GM19043 (cell line): ENCODE results near the gene WDPCP.
A peak's percentile ranks its signal among the peaks of the same experiment; 100 is the strongest.
"Not testable (repeated sequence)": the region's sequence is repeated elsewhere in the genome, so short reads cannot be mapped to it uniquely, and the experiment has no call there.

Source experiments
- ATAC-seq: cut with Tn5 transposase; IDR thresholded peaks from one replicate; pipeline ENCODE4 v1.9.1; 2021; ENCODE audit warnings: low read depth; ENCODE audit not compliant: unreplicated experiment

The WDPCP gene

DNA sequence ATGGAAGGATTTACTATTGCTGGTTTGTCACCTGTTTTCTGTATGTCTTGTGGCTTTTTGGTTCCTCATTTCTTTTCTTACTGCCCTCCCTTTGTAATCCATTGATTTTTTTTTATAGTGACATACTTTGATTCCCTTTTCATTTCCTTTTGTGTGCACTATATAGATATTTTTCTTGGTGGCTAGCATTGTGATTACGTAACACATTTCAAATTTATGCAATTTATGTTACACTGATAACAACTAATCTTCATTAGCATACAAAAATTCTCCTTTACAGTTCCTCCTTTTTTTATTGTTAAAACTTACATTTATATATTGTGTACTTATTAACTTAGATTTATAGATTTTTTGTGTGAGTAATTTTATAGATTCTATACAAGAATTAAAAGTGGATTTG is 457.1 kb downstream of the WDPCP start:
- no peak for ATAC-seq

DNA sequence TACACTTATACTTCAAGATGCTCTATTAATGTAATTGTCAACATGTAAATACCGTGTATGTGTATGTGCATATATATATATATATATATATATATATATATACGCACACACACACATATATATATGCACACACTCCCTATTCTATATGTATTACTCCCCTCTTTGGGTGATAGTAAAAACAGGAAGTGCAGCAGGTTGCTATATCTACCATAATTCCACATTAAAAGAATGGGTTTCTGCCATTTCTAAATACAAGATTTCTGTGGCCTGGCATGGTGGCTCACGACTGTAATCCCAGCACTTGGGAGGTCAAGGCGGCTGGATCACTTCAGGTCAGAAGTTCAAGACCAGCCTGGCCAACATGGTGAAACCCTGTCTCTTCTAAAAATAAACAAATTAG is 460.7 kb downstream of the WDPCP start:
- no peak for ATAC-seq

DNA sequence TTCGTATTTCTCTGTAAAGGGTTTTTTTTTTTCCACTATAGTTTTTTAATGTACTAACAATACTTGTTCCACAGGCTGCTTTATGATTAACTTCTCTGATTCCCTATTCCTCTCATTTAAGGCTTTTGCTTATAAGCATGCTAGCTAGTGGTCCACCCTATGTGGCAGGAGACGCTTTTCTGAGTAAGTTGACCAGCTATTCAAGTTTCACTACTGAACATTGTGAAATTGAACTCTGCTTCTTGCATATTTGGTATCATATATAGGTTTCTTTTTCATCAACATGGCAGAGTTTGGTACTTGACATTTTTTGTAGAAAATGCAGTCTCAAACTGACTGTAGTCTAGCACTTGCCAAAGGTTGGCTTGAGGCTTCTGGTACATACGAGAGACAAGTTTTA is 463.4 kb downstream of the WDPCP start:
- ATAC-seq = no peak

DNA sequence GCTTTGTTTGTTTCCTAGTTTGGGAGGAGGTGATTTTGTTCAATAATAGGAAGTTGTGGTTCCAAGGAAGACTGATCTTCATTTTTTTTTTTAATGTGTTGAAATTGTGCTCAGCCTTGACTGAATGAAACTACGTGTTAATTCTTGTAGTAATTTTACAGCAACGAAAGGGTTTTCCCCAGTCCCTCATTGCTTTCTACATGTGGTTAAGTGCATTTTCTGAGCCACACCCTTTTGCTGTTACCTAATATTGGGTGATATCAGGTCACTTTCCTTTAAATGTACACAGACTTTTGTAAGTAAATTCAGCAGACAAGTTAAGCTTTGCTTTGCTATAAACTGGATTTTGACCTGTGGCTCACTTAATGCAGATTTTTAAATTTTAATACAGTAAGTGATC is 464.1 kb downstream of the WDPCP start:
- peak; percentile 67 for ATAC-seq

DNA sequence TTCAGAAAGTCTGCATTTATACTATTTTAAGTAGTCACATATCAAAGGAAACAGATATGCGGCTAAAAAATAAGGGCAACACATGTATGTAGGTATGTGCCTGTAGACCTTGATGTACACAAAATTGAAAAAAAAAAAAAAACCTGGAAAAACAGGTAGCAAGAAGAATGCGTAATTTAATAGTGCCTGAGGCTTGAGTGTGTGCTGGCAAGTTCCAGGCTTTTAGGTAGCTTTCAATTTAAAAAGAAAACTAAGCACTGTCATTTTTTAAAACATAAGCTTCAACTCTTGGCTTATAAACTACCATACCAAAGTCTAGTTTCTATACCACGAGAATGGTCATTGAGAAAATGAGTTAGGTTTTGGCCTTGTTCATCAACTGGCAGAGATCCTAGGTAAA is 465.4 kb downstream of the WDPCP start:
- no peak for ATAC-seq

DNA sequence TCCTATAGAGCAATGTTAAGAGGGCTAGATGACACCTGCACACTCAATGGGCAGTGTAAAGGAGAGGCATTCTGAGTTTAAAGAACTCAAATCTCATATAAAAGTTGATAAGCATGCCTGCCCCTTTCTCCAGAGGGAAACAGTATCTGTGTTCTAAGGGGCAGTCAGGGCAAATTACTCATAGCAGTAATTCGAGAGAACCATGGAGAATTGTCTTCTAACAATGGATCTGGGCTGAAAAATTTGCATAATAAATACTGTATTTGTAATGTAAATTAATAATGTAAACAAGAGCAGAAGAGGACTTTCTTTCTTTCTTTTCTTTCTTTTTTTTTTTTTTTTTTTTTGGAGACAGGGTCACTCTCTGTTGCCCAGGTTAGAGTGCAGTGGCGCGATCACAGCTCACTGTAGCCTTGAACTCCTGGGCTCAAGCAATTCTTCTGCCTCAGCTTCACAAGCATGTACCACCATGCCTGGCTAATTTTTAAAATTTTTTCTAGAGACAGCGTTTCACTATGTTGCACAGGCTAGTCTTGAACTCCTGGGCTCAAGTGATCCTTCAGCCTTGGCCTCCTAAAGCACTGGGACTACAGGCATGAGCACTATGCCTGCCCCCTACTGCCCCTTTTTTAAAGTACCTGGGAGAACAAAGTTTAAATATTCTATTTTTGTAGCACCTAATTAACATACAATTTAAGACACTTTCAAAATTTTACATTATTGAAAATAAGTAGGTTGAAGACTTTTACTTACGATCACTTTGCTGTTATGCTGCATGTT is 467.0 kb downstream of the WDPCP start:
- ATAC-seq = no peak

DNA sequence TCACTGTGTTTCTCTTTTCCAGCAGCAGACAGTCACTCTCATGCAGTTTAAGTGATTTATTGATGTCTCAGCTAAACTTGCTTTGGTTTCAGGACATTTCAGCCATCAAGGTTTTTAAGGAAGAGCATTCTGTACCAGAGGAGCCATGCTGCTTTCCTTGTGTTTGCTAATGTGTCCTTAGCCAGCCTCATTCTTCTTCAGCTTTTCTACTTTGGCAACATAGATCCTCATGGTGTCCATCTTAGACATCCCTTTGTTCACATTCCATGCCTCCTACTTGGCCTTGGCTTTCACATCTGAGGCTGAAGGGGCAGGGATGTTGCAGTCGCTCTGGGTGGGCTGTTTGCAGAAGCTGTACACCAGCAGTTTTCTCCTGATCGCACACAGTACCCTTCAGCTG is 469.5 kb downstream of the WDPCP start:
- no peak for ATAC-seq

DNA sequence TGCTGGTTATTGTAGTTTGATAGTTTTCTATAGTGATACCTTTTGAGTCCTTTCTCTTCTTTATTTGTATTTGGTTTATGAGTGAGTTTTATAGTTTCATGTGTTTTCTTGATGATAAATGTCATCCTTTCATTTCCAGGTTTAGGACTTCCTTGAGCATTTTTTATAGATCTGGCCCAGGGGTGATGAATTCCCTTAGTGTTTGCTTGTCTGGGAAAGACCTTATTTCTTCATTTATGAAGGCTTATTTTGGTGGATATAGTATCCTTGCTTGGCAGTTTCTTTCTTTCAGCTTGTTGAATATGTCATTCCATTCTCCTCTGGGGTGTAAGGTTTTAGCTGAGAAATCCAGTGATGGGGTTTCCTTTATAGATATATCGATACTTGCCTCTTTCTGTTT is 483.8 kb downstream of the WDPCP start:
- ATAC-seq = no peak

DNA sequence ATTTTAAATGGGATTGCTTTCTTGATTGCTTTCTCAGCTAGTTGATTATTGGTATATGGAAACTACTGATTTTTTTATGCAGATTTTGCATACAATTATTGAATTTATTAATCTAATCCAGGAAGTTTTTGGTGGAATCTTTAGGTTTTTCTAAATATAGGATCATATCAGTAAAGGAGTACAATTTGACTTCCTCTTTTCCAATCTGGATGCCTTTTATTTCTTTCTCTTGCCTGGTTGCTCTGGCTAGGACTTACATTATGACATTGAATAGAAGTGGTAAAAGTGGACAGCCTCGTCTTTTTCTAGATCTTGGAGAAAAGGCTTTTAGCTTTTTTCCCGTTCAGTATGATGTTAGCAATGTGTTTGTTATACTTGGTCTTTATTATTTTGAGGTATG is 486.3 kb downstream of the WDPCP start:
- no peak for ATAC-seq

DNA sequence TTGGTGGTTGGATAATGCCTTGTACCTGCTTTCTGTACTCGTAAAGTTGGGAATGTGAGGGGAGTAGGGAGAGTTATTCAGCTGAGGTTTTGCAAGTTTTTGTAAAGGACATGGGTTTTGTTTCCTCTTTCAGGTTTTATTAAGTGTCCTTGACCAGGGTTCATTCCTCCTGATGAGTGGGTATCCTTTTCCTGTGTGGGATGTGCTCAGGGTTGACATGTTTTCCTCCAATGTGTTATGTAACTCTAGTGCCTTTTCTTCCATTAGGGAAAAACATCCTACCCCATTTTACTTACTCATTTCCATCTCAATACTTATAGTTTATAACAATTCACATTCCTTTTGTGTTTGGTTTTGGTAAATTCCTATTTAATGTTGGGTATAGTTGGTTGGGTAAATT is 489.2 kb downstream of the WDPCP start:
- no peak for ATAC-seq

DNA sequence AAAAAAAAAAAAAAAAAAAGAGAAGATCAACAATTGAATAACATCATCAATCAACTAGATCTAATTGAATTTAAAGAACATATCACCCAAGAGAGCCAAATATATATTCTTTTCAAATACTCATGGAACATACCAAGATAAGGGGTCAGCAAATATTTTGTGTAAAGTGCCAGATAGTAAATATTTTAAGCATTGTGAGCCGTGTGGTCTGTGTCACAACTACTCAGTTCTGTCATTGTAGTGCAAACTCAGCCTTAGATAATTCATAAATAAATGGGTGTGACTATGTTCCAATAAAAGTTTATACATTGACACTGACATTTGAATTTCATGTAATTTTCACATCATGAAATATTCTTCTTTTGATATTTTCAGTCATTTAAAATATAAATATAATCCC is 491.8 kb downstream of the WDPCP start:
- ATAC-seq = no peak

DNA sequence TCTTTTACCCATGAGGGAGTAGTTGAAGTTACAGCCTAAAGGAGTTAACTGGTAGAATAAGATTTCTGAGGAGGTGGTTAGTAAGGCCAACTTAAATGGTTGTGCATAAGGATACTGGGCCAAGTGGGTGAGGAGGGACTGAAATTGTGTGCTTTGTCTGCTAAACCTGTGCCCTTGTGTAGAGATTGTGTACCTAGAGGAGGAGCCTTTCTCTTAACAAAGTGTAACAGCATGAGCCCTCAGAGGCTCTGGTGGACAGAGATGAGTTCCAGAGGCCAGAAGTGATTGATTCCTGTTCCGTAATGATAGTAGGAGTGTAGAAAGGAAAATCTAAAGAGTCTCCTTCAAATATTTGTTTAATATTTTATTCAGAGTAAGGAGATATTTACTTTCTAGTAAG is 494.8 kb downstream of the WDPCP start:
- ATAC-seq = no peak

DNA sequence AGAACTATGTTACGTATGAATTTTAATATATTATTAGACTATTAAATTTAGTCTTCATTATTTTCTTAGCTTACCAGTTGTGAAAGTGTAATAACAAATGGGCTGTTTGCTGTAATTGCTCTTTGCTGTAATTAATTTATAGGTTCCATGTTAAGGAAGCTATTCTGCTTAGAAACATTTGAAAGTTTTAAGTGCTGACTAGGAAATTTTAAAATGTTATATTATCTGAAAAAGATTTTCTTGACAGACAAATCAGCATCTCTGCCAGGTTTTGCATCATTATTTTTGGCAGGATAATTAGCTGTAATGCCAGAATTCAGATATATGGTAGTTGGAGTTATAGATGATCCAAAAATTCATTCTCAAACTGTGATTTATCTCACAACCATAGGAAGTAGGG is 495.4 kb downstream of the WDPCP start:
- no peak for ATAC-seq

DNA sequence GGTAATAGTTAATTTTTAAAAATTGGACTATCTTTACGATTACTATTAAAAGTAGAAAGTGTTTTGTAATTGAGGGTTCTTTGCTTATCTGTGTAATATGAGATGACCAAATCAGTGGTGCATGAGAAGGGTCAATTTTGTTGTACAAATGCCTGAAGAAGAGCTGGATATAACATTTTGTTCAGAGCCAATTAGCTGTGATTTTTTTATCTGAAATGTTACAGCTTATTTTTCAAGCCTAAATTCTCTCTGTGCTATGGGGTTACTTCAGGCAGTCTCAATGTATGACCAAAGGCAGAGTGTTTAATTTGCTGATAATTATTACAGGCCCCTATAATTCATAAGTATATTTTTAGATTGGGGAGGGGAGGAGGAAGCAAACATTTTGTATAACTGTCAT is 495.9 kb downstream of the WDPCP start:
- no peak for ATAC-seq

DNA sequence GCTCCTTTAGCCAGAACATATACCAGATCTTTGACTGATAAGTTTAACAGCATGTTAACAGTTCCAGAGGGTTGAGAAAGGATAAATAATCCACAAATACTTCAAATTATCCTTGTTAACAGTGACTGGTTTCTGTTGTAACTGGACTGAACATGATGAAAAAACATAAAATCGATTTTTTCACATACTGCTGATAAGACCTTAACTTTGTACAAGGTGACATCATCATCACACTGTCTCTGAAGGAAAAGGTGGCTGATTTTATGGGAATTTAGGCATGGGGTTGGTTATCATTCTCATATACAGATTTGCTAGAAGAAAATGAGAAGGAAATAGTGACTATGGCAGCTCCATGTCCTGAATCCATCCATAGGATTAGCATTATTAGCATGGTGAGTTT is 501.6 kb downstream of the WDPCP start:
- ATAC-seq = no peak

DNA sequence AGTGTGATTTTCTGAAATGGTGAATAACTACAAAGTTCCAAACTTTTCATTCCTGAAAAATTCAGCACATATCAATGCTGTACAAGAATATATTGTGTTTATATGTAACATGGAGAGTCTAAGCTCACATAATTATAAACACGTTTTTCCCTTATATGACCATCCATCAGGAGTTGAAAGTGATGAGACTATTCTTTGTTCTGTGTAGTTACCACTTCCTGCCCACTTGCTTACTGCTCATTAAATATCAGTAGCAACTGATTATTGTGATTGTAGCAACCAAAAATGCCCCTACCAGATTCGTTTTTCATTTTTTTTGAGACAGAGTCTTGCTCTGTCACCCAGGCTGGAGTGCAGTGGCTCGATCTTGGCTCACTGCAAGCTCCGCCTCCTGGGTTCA is 506.9 kb downstream of the WDPCP start:
- no peak for ATAC-seq

DNA sequence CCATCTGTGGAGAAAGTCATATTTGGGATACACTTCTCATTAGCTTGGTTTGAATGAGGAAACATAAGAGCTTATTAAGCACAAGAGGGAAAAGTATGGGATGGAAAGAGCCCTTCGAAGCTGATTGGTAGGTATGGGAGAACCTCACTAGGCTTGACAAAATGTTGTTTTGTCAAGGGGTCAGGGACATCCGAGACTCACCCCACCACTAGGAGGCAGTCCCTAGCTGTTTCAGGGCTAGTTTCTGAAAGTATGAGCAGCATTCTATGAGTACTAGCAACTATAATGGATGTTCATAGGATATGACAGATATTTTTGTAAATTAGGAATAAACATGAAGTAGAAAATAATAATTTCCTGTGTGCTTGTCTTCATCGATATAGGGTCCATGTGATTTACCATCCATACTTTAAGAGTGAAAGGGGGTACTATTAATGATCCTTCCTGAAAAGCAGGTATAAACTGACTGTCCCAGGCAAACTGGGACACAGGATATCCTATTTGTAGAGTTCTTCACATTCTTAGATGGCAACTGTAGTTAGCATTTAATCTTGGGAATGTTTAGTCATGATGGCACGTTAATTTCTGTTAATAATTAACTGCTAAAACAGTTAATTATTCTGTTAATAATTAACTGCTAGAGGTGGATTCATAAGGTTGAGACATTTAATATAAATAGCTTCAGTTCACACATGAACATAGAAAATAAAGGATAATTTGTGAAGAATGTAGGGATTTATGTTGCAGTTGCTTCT is 509.2 kb downstream of the WDPCP start:
- ATAC-seq = no peak

DNA sequence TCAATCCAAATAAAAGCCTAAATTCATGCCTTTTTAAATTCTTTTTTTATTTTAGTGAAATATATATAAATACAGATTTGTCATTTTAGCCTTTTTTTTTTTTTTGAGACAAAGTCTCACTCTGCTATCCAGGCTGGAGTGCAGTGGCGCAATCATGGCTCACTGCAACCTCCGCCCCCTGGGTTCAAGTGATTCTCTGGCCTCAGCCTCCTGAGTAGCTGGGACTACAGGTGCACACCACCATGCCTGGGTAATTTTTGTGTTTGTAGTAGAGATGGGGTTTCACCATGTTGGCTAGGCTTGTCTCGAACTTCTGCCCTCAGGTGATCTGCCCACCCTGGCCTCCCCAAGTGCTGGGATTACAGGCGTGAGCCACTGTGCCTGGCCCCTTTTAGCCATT is 513.9 kb downstream of the WDPCP start:
- not testable (repeated sequence) for ATAC-seq

DNA sequence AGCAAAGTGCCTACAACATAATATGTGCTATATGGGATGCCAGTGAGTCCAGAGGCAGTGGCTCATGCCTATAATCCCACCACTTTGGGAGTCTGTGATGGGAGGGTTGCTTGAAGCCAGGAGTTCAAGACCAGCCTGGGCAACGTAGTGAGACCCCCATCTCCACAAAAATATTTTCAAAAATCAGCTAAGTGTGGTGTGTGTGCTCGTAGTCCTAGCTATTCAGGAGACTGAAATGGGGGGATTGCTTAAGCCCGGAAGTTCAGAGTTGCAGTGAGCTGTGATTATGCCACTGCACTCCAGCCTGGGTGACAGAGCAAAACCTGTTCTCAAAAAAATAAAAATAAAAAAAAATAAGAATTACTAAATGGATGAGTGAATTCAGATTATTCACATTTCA is 514.3 kb downstream of the WDPCP start:
- no peak for ATAC-seq

DNA sequence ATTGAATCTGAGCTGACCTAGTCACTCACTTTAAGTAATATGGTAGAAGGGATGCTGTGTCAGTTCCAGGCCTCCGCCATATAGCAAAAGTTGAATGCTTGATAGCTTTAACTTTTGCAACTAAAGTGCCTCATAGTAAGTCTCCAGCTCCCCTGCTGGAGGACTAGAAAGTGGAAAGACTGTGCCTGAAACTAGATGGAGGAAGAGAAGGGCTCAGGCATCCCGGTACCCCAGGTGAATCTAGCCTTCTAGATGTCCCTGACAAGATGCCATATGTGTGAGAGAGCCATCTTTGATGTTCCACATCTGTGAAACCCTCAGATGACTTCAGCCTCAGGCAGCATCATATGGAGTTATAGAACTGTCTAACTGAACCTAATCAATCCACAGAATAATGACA is 516.6 kb downstream of the WDPCP start:
- no peak for ATAC-seq
